ENCODE results near the gene POLG.

Gene POLG

GRCh38 chr15:89330881-89331595 lies 3.6 kb downstream of the POLG start:
- TF ChIP-seq GATA3 (IDR thresholded peaks at IDR 0.05; ENCODE audit: low read depth, low read length) (no peak), GATA2 (IDR thresholded peaks at IDR 0.05; ENCODE audit: low read depth, low read length) (no peak)

GRCh38 chr15:89330119-89330518 lies 4.5 kb downstream of the POLG start:
- no peak for TF ChIP-seq GATA3 (IDR thresholded peaks at IDR 0.05; ENCODE audit: low read depth, low read length)
- no peak for TF ChIP-seq GATA2 (IDR thresholded peaks at IDR 0.05; ENCODE audit: low read depth, low read length)

- TF ChIP-seq GATA3 (IDR thresholded peaks at IDR 0.05; ENCODE audit: low read depth, low read length) (no peak), GATA2 (IDR thresholded peaks at IDR 0.05; ENCODE audit: low read depth, low read length) (no peak)
These were observed 5.1 kb downstream of the POLG start for GRCh38 chr15:89329329-89330084.

- TF ChIP-seq GATA3 (IDR thresholded peaks at IDR 0.05; ENCODE audit: low read depth, low read length) (no peak), GATA2 (IDR thresholded peaks at IDR 0.05; ENCODE audit: low read depth, low read length) (no peak)
These were observed 6.0 kb downstream of the POLG start for GRCh38 chr15:89328398-89329254.

DNA sequence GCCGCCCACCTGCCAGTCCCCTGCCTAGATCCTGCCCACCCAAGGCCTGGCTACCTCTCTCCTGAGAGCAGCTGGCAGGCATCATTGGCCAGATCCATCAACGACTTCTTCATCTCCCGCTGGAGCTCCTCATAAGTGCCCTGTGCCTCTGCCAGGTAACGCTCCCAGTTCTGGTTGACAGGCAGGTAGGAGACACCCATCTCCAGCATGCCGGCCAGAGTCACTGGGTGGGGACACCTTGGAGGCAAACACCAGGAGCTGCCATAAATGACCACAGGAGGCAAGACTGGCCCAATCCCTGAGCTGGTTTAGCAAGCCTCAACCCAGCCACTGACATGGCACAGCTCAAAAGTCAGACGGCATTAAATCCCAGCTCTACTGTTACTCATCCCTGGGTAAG lies 7.5 kb downstream of the POLG start:
- no peak for TF ChIP-seq GATA2 (IDR thresholded peaks at IDR 0.05; ENCODE audit: low read depth, low read length)

DNA sequence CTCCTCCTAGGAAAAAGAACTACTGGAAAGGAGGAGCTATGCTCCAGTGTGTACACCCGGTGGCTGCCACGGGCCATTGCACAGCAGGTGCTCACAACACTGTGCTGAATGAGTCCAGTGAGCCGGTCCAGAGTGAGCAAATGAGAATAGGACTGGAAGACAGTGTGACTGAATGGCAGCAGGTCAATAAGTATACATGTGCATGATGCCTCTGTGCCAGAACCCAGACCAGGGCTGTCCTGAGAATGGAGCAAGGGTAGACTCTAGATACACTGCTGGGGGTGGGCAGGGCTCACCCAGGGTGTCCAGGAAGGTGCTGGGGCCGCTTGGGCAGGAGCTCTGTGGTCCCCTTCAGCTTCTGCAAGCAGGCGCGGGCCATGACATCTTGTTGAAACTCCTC lies 8.3 kb downstream of the POLG start:
- no peak for TF ChIP-seq GATA3 (IDR thresholded peaks at IDR 0.05; ENCODE audit: low read depth, low read length)
- TF ChIP-seq GATA2 (IDR thresholded peaks at IDR 0.05; ENCODE audit: low read depth, low read length): no peak

GRCh38 chr15:89325039-89325803 lies 9.4 kb downstream of the POLG start:
- TF ChIP-seq GATA2 (IDR thresholded peaks at IDR 0.05; ENCODE audit: low read depth, low read length) (no peak), GATA3 (IDR thresholded peaks at IDR 0.05; ENCODE audit: low read depth, low read length) (no peak)

DNA sequence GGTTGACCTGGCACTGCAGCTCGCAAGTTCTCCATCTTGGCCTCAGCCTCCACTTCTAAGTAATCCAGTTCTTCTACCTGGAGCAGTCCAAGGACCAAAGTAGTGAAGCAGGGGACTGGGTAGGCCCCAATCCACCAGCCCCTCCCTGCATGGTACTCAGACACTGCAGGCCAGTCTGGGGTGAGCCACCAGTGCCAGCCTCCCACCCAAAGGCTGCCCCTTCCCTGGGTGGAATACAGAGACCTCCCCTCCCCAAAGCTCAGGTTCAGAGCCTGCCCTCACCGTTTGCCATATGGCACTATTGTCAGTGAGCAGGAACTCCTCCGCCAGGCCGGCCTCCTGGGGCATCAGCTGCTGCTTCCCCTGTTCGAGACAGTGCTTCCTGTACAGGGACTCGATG lies 10.8 kb downstream of the POLG start:
- TF ChIP-seq GATA3 (IDR thresholded peaks at IDR 0.05; ENCODE audit: low read depth, low read length) (no peak), GATA2 (IDR thresholded peaks at IDR 0.05; ENCODE audit: low read depth, low read length) (no peak)

DNA sequence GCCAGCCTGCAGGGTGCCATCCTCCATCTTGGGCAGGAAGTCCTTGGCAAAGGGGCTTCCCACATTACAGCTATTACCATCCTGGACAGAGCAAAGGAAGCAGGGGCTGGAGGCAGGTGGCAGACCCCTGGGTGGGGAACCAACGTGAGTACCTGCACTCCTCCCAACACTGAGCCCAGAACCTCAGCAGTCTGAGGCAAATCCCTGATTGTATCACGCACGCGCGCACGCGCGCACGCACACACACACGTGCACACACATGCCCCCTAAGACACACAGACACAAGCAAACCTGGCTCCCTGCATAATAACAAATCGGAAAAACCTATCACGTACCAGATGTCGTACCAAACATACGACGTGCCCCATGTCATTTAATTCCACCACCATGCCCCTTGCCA lies 11.8 kb downstream of the POLG start:
- no peak for TF ChIP-seq GATA3 (IDR thresholded peaks at IDR 0.05; ENCODE audit: low read depth, low read length)
- TF ChIP-seq GATA2 (IDR thresholded peaks at IDR 0.05; ENCODE audit: low read depth, low read length): no peak

- no peak for TF ChIP-seq GATA2 (IDR thresholded peaks at IDR 0.05; ENCODE audit: low read depth, low read length)
These were observed 12.9 kb downstream of the POLG start for GRCh38 chr15:89321521-89322410.

DNA sequence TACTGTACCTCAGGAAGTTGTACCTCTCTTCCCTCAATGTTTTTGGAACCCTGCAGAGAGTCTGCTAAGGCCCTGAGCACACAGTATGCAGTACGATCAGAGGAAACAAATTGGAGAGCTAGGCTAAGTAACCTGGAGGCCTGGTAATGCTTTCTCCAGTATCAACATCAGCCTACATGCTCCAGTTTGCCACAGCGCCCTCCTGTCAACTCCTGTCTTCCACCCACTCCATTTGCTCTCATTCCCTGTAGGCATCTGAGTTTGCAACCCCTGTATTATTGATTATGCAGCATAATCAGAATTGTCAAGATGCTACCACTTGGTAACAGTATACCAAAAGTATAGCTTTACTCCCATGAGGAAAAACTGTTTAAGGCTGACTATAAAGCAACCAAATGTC lies 14.4 kb downstream of the POLG start:
- TF ChIP-seq GATA3 (IDR thresholded peaks at IDR 0.05; ENCODE audit: low read depth, low read length) (no peak), GATA2 (IDR thresholded peaks at IDR 0.05; ENCODE audit: low read depth, low read length) (no peak)

DNA sequence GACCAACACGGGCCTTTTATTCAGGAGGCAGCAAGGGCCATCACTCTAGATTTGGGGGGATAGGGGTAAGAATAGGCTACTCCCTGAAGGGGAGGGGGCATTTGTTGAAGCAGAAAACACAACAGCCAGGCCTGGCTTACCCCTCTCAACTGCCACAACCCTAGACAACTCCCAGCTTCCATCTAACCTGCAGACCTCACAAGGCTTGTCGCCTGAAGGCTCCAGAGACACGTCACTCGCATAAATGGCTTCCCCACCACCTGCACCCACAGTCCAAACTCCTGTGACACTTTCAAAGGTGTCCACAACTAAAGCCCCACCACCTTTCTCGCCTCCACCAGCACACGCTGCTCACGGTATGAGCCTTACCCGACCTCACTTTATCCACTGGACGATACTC lies 14.9 kb downstream of the POLG start:
- no peak for TF ChIP-seq GATA2 (IDR thresholded peaks at IDR 0.05; ENCODE audit: low read depth, low read length)
- no peak for TF ChIP-seq GATA3 (IDR thresholded peaks at IDR 0.05; ENCODE audit: low read depth, low read length)

- no peak for TF ChIP-seq GATA2 (IDR thresholded peaks at IDR 0.05; ENCODE audit: low read depth, low read length)
- no peak for TF ChIP-seq GATA3 (IDR thresholded peaks at IDR 0.05; ENCODE audit: low read depth, low read length)
These were observed 17.4 kb downstream of the POLG start for GRCh38 chr15:89317186-89317720.
